ENCODE results near the gene TLE1.

DNA sequence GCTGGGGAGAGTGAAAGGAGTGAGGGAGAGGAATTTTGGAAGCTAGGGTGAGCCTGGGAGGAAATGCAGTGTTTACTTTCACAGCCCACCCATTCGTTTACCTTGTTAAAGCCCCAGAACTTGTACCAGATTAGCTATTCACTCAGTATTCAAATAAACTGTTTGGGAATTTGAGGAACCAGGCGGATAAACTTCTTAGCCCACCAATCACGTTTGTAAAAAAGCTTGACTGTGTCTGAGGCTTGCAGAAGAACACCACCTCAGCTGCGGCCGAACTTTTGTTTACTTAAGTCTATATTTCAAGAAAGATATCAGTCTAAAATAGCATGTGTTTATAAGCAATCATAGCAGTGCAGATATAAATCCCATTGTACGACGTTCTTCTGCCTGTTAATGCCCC is 5.2 kb upstream of the TLE1 start:
- TF ChIP-seq, protein P1, sequence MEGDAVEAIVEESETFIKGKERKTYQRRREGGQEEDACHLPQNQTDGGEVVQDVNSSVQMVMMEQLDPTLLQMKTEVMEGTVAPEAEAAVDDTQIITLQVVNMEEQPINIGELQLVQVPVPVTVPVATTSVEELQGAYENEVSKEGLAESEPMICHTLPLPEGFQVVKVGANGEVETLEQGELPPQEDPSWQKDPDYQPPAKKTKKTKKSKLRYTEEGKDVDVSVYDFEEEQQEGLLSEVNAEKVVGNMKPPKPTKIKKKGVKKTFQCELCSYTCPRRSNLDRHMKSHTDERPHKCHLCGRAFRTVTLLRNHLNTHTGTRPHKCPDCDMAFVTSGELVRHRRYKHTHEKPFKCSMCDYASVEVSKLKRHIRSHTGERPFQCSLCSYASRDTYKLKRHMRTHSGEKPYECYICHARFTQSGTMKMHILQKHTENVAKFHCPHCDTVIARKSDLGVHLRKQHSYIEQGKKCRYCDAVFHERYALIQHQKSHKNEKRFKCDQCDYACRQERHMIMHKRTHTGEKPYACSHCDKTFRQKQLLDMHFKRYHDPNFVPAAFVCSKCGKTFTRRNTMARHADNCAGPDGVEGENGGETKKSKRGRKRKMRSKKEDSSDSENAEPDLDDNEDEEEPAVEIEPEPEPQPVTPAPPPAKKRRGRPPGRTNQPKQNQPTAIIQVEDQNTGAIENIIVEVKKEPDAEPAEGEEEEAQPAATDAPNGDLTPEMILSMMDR (conservative IDR thresholded peaks at IDR 0.05): no peak
- TF ChIP-seq ZFX (IDR thresholded peaks at IDR 0.05): no peak
